ENCODE data around the gene SLC9A8. TPM values are rescaled to one million over a fixed set of nuclear protein-coding genes. Genes with fewer than 3 reads are reported as not detected.
"Not testable (repeated sequence)": the region's sequence is repeated elsewhere in the genome, so short reads cannot be mapped to it uniquely, and the experiment has no call there.

The SLC9A8 gene
- total RNA-seq, 1 experiment from 2014 or later, result 8.5 TPM

- DNase-seq (ENCODE audit: low read depth), result no peak
These were observed 38.0 kb downstream of the SLC9A8 start for GRCh38 chr20:49850463-49851230.

- no peak for DNase-seq (ENCODE audit: low read depth)
These were observed 38.6 kb downstream of the SLC9A8 start for GRCh38 chr20:49851231-49851705.

DNA sequence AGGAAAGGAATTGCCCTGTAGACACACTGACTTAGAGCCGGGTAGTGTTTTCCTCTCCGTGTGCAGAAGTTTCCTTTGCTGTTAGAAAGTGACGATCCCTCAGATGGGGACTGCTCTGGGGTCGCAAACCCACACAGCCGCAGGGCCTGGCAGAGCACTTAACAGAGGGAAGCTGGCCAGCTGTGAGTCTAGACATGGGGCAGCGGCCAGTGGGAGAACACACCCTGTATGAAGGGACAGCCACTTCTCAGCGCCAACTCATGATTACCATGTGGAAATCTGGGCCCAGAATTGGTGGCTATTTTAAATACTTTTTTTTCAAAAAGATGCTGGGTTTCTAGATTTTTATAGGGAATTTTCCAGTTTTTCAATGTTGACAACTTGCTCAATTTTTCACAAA is 39.4 kb downstream of the SLC9A8 start:
- DNase-seq (ENCODE audit: low read depth), result no peak

GRCh38 chr20:49852522-49853080 is 40.0 kb downstream of the SLC9A8 start:
- DNase-seq (ENCODE audit: low read depth), result no peak

GRCh38 chr20:49853640-49854039 is 41.0 kb downstream of the SLC9A8 start:
- peak; percentile 68 for DNase-seq (ENCODE audit: low read depth)

- no peak for DNase-seq (ENCODE audit: low read depth)
These were observed 41.7 kb downstream of the SLC9A8 start for GRCh38 chr20:49854190-49854875.

DNA sequence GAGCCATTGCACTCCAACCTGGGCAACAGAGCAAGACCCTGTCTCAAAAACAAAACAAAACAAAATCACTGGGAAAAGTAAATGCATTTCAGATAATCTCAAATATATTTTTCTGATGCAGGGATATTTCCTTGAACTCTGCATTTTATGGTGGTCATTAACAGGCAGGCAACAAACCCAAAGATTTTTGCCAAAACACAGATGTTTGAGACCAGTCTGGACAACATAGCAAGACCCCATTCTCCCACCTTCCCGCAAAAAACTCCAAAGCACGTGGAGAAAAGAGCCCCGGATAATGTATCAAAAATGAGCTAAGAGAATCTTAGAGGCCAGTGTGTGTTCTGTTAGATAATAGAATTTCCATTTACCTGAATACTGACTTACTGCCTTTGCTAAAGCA is 44.3 kb downstream of the SLC9A8 start:
- DNase-seq (ENCODE audit: low read depth), result no peak

DNA sequence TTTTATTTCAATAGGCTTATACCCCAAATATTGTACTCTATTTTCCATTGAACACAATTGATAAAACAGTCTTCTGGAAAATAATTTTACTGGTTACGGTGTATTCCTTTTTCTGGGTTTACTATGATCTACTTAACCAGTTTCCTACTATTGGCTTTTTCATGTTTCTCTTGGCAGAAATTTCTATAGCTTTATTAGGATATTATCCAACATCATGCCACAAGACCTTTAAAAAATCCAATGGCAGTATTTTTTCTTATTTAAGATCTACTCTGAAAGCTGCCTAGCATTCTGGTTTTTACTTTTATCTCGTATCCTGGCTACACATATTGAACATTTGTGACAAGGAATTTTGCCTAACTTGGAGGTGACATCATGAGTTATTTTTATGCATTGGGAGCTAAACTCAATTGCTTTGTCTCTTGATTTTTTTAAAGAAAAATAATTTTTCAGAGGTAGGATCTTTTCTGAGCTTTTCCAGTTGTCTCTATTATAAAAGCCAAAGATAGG is 45.5 kb downstream of the SLC9A8 start:
- no peak for DNase-seq (ENCODE audit: low read depth)

DNA sequence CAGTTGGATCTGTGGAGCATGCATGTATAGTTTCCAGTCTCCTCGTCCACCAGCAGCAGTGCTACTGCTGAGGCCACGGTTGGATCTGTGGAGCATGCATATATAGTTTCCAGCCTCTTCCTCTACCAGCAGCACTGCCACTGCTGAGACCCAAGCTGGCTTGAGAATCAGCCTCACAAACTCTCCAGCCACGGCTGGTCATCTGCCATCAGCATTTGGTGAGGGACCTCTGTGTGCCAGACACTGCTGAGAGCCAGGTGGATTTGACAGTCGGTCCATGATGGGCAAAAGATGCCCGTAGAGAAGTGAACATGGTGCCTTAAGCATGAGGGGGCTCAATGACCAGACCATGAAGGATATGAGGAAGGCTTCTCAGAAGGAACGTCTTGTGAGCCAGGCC is 46.4 kb downstream of the SLC9A8 start:
- DNase-seq (ENCODE audit: low read depth), result no peak

GRCh38 chr20:49859807-49860206 is 47.2 kb downstream of the SLC9A8 start:
- no peak for DNase-seq (ENCODE audit: low read depth)

- not testable (repeated sequence) for DNase-seq (ENCODE audit: low read depth)
These were observed 48.6 kb downstream of the SLC9A8 start for GRCh38 chr20:49861232-49861631.

- no peak for DNase-seq (ENCODE audit: low read depth)
These were observed 50.1 kb downstream of the SLC9A8 start for GRCh38 chr20:49862607-49863200.

- no peak for DNase-seq (ENCODE audit: low read depth)
These were observed 51.0 kb downstream of the SLC9A8 start for GRCh38 chr20:49863666-49864065.

GRCh38 chr20:49865559-49865958 is 52.9 kb downstream of the SLC9A8 start:
- DNase-seq (ENCODE audit: low read depth), result no peak

DNA sequence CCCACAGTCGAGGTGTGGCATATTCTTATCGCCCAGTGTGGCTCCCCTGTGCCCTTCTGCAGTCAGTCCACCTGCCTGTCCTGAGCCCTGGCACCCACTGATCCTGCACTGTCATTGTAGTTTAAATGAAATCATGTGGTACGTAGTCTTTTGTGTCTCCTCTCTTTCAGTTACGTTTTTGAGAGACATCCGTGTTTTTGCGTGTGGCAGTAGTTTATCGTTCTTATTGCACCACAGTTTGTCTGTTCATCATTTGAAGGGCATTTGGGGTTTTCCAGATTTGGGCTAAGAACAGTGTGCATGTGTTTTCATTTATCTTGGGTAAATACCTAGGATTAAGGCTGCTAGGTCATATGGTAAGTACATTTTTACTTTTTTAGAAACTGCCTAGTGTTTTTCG is 53.4 kb downstream of the SLC9A8 start:
- no peak for DNase-seq (ENCODE audit: low read depth)

GRCh38 chr20:49867453-49868215 is 55.0 kb downstream of the SLC9A8 start:
- no peak for DNase-seq (ENCODE audit: low read depth)

DNA sequence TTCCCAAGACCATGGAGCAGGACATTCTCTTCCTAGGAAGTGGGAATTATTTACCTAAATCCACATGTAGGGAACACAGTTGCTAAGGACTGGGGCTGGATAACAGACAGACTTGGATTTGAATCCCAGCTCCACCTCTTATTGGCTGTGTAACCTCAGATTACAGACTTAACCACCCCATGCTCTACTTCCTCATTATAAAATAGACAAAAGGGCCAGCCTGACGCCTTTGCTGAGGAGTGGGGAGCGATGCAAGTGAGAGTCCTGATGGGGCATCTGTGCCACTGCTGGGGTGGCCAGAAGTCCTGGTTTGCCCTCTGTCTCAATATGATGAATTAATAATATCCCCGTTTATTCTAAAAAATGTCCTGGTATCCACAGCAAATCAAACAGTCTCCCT is 55.9 kb downstream of the SLC9A8 start:
- DNase-seq (ENCODE audit: low read depth), result no peak

GRCh38 chr20:49868964-49869363 is 56.3 kb downstream of the SLC9A8 start:
- DNase-seq (ENCODE audit: low read depth), result no peak

DNA sequence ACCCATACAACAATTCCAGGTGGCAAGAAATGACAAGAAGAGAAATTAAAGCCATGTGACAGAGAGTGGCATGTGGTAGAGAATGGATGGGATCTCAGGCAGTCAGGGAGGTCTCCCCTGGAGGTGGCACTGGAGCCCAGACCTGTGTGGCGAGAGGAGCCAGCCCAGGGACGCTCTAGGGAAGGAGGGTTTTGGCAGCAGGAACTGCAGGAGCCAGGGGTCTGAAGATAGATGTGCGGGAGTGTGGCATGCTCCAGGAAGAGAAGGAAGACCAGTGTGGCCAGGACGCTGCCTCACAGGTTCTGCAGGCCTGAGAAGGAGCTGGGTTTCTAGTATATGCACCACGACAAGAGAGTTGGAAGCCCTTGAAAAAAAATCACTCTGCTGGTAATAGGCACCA is 57.6 kb downstream of the SLC9A8 start:
- no peak for DNase-seq (ENCODE audit: low read depth)

GRCh38 chr20:49871391-49871948 is 58.8 kb downstream of the SLC9A8 start:
- no peak for DNase-seq (ENCODE audit: low read depth)

DNA sequence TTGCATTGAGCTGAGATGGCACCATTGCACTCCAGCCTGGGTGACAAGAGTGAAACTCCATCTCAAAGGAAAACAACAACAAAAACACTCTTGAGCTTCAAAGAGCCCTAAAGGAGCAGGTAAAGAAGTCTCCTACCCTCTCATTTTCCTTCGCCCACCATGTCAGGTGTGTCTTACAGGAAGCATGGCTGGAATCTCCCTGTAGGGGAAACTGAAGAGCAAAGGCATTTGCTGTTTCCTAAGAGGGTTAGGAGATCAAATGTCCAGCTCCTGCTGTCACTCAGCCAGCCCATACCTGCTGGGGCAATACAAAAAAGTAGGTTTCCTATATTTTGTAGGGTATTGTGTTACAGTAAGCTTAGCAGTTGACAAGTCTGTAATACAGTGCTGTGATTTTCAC is 59.4 kb downstream of the SLC9A8 start:
- no peak for DNase-seq (ENCODE audit: low read depth)
